ENCODE data around the gene NRF1. TPM values are rescaled to one million over a fixed set of nuclear protein-coding genes. Genes with fewer than 3 reads are reported as not detected.

The NRF1 gene
- total and polyA plus RNA-seq, 2 of the 8 experiments (the other 6 are each of a cell fraction or from before 2014, with no cell fraction given): 18.2 to 21.4 TPM

- H3K79me1 ChIP-seq (ENCODE audit: low read depth, low read length): no peaks in the 10 kb centered on the region
- no peak overlapping the region for H4K5ac ChIP-seq (ENCODE audit: insufficient read length, low read depth, low read length)
- no peak overlapping the region for H3K56ac ChIP-seq (replicated peaks; ENCODE audit: insufficient read length, low read depth, low read length)
- H3K23me2 ChIP-seq (ENCODE audit: low read depth, low read length): no peaks in the 10 kb centered on the region
- peak overlapping the region; percentile 75 for H4K91ac ChIP-seq (replicated peaks; ENCODE audit: insufficient read length, low read length)
- no peak overlapping the region for H2BK20ac ChIP-seq (ENCODE audit: low read length)
- FAIRE-seq (no peak), DNase-seq (ENCODE audit: low read depth in 1 of 2, low spot score in 2 of 2) (no peak)
- 0 out of 2 replicates have a peak overlapping the region, but pooled peaks have one; percentile 92 for H2BK15ac ChIP-seq (ENCODE audit: low read length)
- peak overlapping the region; percentile 24; the same call in 1 of the 2 replicates for H2BK5ac ChIP-seq (ENCODE audit: low read depth, low read length)
- no peak overlapping the region for H3K27ac ChIP-seq (ENCODE audit: low read depth, low read length)
- H3K27me3 ChIP-seq (replicated peaks in 1 of 4; ENCODE audit: control insufficient read depth in 3 of 4, extremely low read depth in 1 of 4, insufficient read depth in 3 of 4, low read length in 3 of 4): no peaks in the 10 kb centered on the region; a peak in 1 of 7 replicates
- H2BK12ac ChIP-seq (ENCODE audit: low read depth, low read length): peak overlapping the region; percentile 80; the same call in 1 of the 2 replicates
- no peak overlapping the region for H3K14ac ChIP-seq (ENCODE audit: insufficient read length)
- no peaks in the 10 kb centered on the region for H4K20me1 ChIP-seq (replicated peaks in 1 of 2; ENCODE audit: control insufficient read depth in 1 of 2, insufficient read depth in 2 of 2, low read length in 2 of 2)
- H3K9me3 ChIP-seq (ENCODE audit: insufficient read depth in 2 of 2, low read depth in 1 of 2, low read length in 1 of 2): no peaks in the 10 kb centered on the region
- H2AFZ ChIP-seq (ENCODE audit: low read length): no peak overlapping the region
- no peak overlapping the region for H3K4me3 ChIP-seq (ENCODE audit: extremely low read depth in 1 of 4, insufficient read depth in 2 of 4, low read depth in 3 of 4, low read length in 4 of 4)
- H3K36me3 ChIP-seq (ENCODE audit: control insufficient read depth in 2 of 4, insufficient read depth in 4 of 4, low read length in 3 of 4): no peaks in the 10 kb centered on the region
- H2AK5ac ChIP-seq (ENCODE audit: low read depth, low read length): peak overlapping the region; percentile 75; the same call in 1 of the 2 replicates
- no peak overlapping the region; a peak in 1 of 4 replicates for H3K4me2 ChIP-seq (ENCODE audit: insufficient read depth in 1 of 2, low read depth in 2 of 2, low read length in 2 of 2)
- no peak overlapping the region for H3K9ac ChIP-seq (replicated peaks in 1 of 4; ENCODE audit: extremely low read depth in 1 of 4, low read depth in 3 of 4, low read length in 3 of 4)
- H3K79me2 ChIP-seq (ENCODE audit: control insufficient read depth in 1 of 2, insufficient read depth in 2 of 2, low read length in 2 of 2): no peaks in the 10 kb centered on the region
- H3K18ac ChIP-seq (ENCODE audit: extremely low read depth, low read length): peak overlapping the region; percentile 78
- WGBS, 2 experiments (ENCODE audit: extremely low coverage in 1 of 2, insufficient coverage in 1 of 2, insufficient read length in 1 of 2, insufficient replicate concordance in 2 of 2, low coverage in 1 of 2, low lambda C conversion rate in 2 of 2, missing lambda C conversion rate in 1 of 2): 63% methylated on average over 5 of the region's 7 CpGs; no CpG with 5 or more reads in 1 of the 2 experiments
- H3K23ac ChIP-seq (ENCODE audit: insufficient read length): no peak overlapping the region
- no peak overlapping the region for H2BK120ac ChIP-seq (replicated peaks; ENCODE audit: low read depth, low read length)
- POLR2A ChIA-PET (ENCODE audit: partially characterized antibody): interaction anchor here (0.6 to 3.1 kb wide), 5 partner anchors 10 to 48 kb away, joined by 3 to 11 read pairs (median 3); no protein-coding TSS in a partner anchor
- H3K4me1 ChIP-seq (replicated peaks in 1 of 4; ENCODE audit: control insufficient read depth in 3 of 4, insufficient read depth in 4 of 4, low read length in 3 of 4): peaks cover 3 to 13% (median 8%) of the 10 kb centered on the region in 4 experiments; a peak in 6 of 7 replicates
- CTCF ChIA-PET (ENCODE audit: partially characterized antibody): interaction anchor here (1.1 to 7.7 kb wide), 4 partner anchors 10 to 43 kb away, joined by 3 to 59 read pairs (median 4); no protein-coding TSS in a partner anchor
- H4K8ac ChIP-seq (ENCODE audit: extremely low read depth, insufficient read depth, low read length): no peak overlapping the region
- no peak overlapping the region for H3K4ac ChIP-seq (replicated peaks; ENCODE audit: insufficient read length, low read depth, low read length)
- TF ChIP-seq HDAC6 (IDR thresholded peaks at IDR 0.05; ENCODE audit: low read depth, low read length) (no peak), FOSL1 (IDR thresholded peaks at IDR 0.05; ENCODE audit: insufficient read depth, low read depth, low read length) (no peak), SAP30 (IDR thresholded peaks at IDR 0.05; ENCODE audit: insufficient read depth, insufficient replicate concordance, low read length) (no peak), BCL11A (IDR thresholded peaks at IDR 0.05; ENCODE audit: low read depth in 2 of 2, low read length in 2 of 2) (no peak), CHD1 (IDR thresholded peaks at IDR 0.05; ENCODE audit: low read depth, low read length) (no peak), TBP (IDR thresholded peaks at IDR 0.05; ENCODE audit: low read depth, low read length) (no peak), SIN3A (conservative IDR thresholded peaks at IDR 0.05 in 1 of 2, IDR thresholded peaks at IDR 0.05 in 1 of 2; ENCODE audit: low read depth in 1 of 2, low read length in 2 of 2) (no peak), TCF12 (IDR thresholded peaks at IDR 0.05; ENCODE audit: low read depth, low read length) (no peak)
- TF ChIP-seq, protein P1, sequence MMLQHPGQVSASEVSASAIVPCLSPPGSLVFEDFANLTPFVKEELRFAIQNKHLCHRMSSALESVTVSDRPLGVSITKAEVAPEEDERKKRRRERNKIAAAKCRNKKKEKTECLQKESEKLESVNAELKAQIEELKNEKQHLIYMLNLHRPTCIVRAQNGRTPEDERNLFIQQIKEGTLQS (IDR thresholded peaks at IDR 0.05; ENCODE audit: insufficient read depth, low read depth, low read length): no peak
- TF ChIP-seq, protein P2, sequence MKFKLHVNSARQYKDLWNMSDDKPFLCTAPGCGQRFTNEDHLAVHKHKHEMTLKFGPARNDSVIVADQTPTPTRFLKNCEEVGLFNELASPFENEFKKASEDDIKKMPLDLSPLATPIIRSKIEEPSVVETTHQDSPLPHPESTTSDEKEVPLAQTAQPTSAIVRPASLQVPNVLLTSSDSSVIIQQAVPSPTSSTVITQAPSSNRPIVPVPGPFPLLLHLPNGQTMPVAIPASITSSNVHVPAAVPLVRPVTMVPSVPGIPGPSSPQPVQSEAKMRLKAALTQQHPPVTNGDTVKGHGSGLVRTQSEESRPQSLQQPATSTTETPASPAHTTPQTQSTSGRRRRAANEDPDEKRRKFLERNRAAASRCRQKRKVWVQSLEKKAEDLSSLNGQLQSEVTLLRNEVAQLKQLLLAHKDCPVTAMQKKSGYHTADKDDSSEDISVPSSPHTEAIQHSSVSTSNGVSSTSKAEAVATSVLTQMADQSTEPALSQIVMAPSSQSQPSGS (IDR thresholded peaks at IDR 0.05; ENCODE audit: low read length): no peak
Observed at GRCh38 chr7:129797214-129797789, 185.8 kb downstream of the NRF1 start.
